ENCODE data around the gene KRT79.

DNA sequence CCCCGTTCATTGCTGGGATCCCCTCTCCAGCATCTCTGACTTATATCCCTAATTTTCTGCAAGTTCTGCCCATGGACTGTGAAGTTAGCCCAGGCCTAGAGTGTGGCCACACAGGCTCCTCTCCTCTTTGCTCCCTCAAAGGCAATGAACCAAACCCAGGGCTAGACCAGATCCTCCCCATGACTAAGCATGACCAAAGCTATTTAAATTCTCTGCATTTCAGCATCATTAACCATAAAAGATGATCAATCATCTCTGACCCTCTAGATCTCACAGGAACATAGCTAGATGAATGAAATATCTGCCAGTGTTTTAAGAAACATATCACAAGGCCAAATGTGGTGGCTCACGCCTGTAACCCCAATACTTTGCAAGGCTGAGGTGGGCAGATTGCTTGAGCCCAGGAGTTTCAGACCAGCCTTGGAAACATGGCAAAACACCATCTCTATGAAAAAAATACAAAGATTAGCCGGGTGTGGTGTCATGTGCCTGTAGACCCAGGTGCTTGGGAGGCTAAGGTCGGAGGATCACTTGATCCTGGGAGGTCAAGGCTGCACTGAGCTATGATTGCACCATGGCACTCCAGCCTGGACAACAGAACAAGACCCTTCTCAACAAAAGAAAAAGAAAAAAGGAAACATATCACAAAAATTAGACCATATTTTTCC lies 36.0 kb downstream of the KRT79 start:
- TF ChIP-seq, protein P1, sequence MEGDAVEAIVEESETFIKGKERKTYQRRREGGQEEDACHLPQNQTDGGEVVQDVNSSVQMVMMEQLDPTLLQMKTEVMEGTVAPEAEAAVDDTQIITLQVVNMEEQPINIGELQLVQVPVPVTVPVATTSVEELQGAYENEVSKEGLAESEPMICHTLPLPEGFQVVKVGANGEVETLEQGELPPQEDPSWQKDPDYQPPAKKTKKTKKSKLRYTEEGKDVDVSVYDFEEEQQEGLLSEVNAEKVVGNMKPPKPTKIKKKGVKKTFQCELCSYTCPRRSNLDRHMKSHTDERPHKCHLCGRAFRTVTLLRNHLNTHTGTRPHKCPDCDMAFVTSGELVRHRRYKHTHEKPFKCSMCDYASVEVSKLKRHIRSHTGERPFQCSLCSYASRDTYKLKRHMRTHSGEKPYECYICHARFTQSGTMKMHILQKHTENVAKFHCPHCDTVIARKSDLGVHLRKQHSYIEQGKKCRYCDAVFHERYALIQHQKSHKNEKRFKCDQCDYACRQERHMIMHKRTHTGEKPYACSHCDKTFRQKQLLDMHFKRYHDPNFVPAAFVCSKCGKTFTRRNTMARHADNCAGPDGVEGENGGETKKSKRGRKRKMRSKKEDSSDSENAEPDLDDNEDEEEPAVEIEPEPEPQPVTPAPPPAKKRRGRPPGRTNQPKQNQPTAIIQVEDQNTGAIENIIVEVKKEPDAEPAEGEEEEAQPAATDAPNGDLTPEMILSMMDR (IDR thresholded peaks at IDR 0.05; ENCODE audit: low read depth, low read length, poor library complexity, severe bottlenecking) = no peak
- TF ChIP-seq EZH2phosphoT487 (IDR thresholded peaks at IDR 0.05; ENCODE audit: borderline replicate concordance, low read length) = no peak

All from DOHH2 (cell line).